Lower lobe of right lung (tissue), 2 donors: Measurements from ENCODE around the gene PAK4. TPM values are rescaled to one million over a fixed set of nuclear protein-coding genes. Genes with fewer than 3 reads are reported as not detected.
A peak's percentile ranks its signal among the peaks of the same experiment; 100 is the strongest.
"Not testable (repeated sequence)": the region's sequence is repeated elsewhere in the genome, so short reads cannot be mapped to it uniquely, and the experiment has no call there.

Experiments
- ATAC-seq, 2 donors: fragments of 200-7000 bp; cut with Tn5 transposase; one replicate each; pipeline ENCODE4 v1.9.1; 2020 to 2022; ENCODE audit warnings: mild to moderate bottlenecking in 2 of 2, moderate library complexity in 2 of 2
- DNase-seq: peaks from one replicate; pipeline ENCODE4 v3.0.0-alpha.2; 2020
- H3K27ac ChIP-seq: fragments of 200-600 bp; one replicate; pipeline ENCODE4 v1.8.0; 2022
- H3K27me3 ChIP-seq: fragments of 200-600 bp; one replicate; pipeline ENCODE4 v1.8.0; 2022; ENCODE audit warnings: low read depth
- H3K36me3 ChIP-seq: fragments of 200-600 bp; one replicate; pipeline ENCODE4 v1.8.0; 2022; ENCODE audit warnings: mild to moderate bottlenecking
- H3K4me1 ChIP-seq: fragments of 200-600 bp; one replicate; pipeline ENCODE4 v1.8.0; 2022
- H3K4me3 ChIP-seq: fragments of 200-600 bp; one replicate; pipeline ENCODE4 v1.8.0; 2022; ENCODE audit warnings: mild to moderate bottlenecking
- H3K9me3 ChIP-seq: fragments of 200-600 bp; one replicate; pipeline ENCODE4 v1.8.0; 2022
- CTCF ChIP-seq: fragments of 200-600 bp; IDR thresholded peaks from one replicate; pipeline ENCODE4 v1.8.0; 2022; ENCODE audit warnings: antibody characterized with exemption, mild to moderate bottlenecking
- intact Hi-C: fragments of 100-400 bp; cut with DNase I; formaldehyde crosslinking; loops from one replicate; pipeline ENCODE4 v1.11.0; 2022
- total RNA-seq: library from RNA; stranded (reverse); fragmentation: NEBNext Ultra II Directional; extraction: Animal tissue kit (Norgen Biotek cat#: 25700); gene quantifications from one replicate; pipeline ENCODE4 v1.2.1, GENCODE V29; 2021
- donor health status: DM: no; HTN: yes; CAD: no; lungs with severe emphysema.

PAK4 gene
- total RNA-seq, 1 donor from 2014 or later, result 73.0 TPM

GRCh38 chr19:39141929-39142328, 16.3 kb downstream of the PAK4 start:
- ATAC-seq, result no peak
- Histone ChIP-seq H3K36me3 (no peaks in the 10 kb centered on the region), H3K27ac (no peak overlapping the region), H3K4me3 (no peak overlapping the region), H3K4me1 (peaks cover 70% of the 10 kb centered on the region), H3K9me3 (no peaks in the 10 kb centered on the region), H3K27me3 (no peaks in the 10 kb centered on the region)
- intact Hi-C loops, result no loop called here
- no peak for DNase-seq
- TF ChIP-seq CTCF, result no peak

- intact Hi-C loops, result no loop called here
- peaks cover 70% of the 10 kb centered on the region for H3K4me1 ChIP-seq
- no peak for ATAC-seq
- no peaks in the 10 kb centered on the region for H3K27me3 ChIP-seq
- TF ChIP-seq CTCF, result no peak
- no peak overlapping the region for H3K27ac ChIP-seq
- no peak overlapping the region for H3K4me3 ChIP-seq
- no peaks in the 10 kb centered on the region for H3K36me3 ChIP-seq
- no peak for DNase-seq
- H3K9me3 ChIP-seq, result no peaks in the 10 kb centered on the region
These were observed 17.0 kb downstream of the PAK4 start for GRCh38 chr19:39142630-39143029.

GRCh38 chr19:39143757-39144289, 18.2 kb downstream of the PAK4 start:
- H3K36me3 ChIP-seq, DNase-seq, intact Hi-C loops, ATAC-seq, H3K9me3 ChIP-seq, H3K27me3 ChIP-seq: not testable (repeated sequence)
- peaks cover 62% of the 10 kb centered on the region for H3K4me1 ChIP-seq
- peak overlapping the region; percentile 27 for H3K4me3 ChIP-seq
- H3K27ac ChIP-seq, result peak overlapping the region; percentile 73

- intact Hi-C loops, result no loop called here
- Histone ChIP-seq H3K4me1 (peaks cover 59% of the 10 kb centered on the region), H3K27me3 (no peaks in the 10 kb centered on the region), H3K27ac (peak overlapping the region; percentile 73), H3K4me3 (peak overlapping the region; percentile 27), H3K9me3 (no peaks in the 10 kb centered on the region), H3K36me3 (peaks cover 7% of the 10 kb centered on the region)
- peak; percentile 71 to 75 for ATAC-seq
- TF ChIP-seq CTCF, result no peak
- DNase-seq, result no peak
These were observed 18.9 kb downstream of the PAK4 start for GRCh38 chr19:39144290-39145071.

GRCh38 chr19:39145180-39145953, 19.8 kb downstream of the PAK4 start:
- Histone ChIP-seq H3K9me3 (no peaks in the 10 kb centered on the region), H3K4me3 (peak overlapping the region; percentile 18), H3K27ac (peak overlapping the region; percentile 73), H3K4me1 (peaks cover 54% of the 10 kb centered on the region), H3K36me3 (peaks cover 8% of the 10 kb centered on the region), H3K27me3 (no peaks in the 10 kb centered on the region)
- DNase-seq (no peak), ATAC-seq (peak; percentile 67 to 79)
- TF ChIP-seq CTCF, result no peak
- intact Hi-C loops, result no loop called here
